HG02852 (cell line): ENCODE data around the gene TMEM271.

Source experiments
- ATAC-seq: cut with Tn5 transposase; IDR thresholded peaks from one replicate; pipeline ENCODE4 v1.9.1; 2021; ENCODE audit warnings: mild to moderate bottlenecking, moderate library complexity; ENCODE audit not compliant: unreplicated experiment

TMEM271 gene

DNA sequence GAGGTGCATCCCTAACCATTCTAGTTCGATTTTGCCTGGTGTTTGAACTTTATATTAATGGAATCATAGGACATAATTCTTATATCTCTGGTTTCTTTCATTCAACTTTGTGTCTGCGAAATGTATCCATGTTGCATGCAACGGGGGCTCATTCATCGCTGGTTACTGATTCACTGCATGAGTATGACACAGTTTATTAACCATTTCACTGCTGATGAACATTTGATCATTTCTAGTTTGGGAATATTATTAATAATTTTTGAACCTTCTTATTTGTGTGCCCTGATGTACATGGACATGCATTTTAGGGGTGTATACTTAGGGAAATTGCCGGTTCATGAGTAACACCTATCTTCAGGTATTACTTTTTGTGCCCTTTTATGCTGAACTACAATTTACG is 5.1 kb upstream of the TMEM271 start:
- no peak for ATAC-seq

DNA sequence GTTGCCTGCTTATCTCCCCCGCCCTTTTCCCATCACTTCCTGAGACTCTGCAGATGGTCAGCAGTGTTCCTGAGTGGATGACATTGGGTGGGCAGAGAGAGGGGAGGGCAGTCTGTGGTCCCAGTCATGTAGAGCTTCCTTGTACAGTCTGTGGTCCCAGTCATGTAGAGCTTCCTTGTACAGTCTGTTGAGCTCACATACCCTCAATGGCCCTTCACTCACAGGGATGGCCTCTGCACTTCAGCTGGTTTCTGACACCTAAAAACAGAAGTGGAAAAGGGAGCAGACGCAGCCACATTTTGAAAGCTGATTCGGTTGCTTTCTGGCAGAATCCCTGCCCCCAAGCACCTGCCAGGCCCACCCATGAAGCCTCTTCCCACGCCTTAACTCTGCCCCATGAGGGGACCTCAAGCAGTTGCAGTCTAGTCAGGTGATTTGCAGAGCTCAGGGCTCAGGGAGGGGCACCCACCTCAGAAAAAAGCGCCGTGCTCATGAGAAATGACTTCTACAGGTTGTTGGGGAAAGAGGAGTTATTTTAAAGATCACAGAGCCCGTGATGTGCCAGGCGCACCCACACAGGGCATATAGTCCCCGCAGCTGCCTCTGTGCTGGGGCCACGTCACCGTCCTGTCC is 3.6 kb upstream of the TMEM271 start:
- no peak for ATAC-seq

DNA sequence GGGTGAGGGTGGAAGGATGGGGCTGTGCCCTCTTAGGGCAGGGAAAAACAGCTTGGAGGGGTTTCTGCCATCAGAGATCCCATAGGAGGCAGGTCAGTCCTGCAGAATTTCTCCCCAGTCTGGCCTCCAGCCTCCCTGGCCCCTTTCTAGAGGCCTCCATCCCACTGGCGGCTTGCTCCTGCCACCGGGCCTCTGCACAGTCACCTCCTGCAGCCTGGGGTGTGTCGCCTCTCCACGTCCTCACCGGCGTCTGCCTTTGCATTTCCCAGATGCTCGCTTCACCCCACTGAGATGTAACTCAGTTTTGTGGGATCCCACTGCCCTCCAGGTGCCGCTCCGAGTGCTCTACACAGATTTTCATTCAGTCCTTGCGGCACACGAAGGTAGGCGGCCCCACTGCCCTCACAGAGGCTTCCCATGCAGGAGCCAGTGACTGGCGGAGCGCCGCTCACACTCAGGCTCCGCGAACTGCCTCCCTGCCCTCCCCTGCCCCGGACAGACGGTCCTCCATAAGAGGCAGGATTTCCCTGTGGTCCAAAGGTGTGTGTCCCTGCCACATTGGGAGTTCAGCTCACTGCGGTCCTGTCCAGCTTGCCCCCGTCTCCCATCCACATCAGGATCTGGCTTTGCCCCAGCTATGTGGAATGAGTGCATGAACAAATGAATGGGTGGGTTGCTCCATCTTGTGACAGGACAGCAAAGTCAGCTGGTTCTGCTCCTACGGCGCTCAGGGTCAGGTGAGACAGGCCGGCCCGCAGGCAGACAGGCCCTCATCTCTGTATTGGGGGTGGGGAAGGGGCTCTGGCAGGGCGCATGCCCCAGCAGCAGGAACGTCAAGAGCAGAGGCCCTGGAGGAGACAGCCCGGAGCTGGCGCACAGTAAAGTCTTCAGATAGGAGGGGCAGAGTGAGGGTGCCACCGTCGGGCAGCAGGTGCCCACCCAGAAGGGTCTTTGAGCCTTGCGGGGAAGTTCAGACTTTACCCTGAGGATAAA is 2.7 kb upstream of the TMEM271 start:
- no peak for ATAC-seq

DNA sequence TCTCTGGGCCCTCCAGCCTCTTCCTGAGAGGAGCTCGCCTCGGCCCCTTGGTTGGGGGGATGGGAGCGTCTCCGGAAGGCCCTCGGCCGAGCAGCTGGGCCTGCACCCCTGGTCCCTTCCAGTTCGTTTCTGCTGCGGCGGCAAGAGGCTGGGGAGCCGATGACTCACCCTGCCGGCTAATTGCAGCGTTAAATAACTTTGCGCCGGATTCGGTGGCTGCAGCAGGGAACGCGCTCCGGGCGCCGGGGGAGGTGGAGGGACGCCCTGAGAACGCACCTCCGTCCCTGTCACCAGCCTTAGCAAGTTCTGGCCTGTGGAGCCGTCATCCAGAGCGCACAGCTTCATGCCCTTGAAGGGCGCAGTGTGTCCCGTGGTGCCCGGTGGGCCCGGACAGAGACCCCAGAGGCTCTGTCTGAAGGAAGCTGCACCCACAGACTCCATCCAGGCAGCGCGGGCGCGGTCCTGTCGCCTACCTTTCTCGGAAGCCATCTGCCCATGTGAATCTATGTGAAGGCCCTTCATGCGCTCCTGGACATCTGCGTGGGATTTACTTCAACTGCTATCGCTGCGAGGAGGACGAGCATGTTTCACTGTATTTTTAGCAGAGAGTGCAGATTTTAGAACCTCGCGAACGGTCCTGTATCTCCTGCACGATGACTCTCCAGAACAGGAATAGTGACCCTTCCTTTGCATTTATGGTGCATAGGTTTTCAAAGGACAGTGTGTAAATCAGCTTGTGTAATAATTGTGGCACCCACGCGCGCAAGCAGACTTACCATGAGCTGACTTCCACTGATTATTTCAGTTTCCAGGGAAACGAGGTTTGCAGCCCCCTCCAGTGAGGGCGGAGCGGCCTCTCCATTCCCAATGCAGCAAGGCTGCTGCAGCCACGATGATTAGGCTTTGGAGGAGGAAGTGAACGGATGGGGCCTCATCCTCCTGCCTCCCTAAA is 1.7 kb upstream of the TMEM271 start:
- ATAC-seq, result no peak

DNA sequence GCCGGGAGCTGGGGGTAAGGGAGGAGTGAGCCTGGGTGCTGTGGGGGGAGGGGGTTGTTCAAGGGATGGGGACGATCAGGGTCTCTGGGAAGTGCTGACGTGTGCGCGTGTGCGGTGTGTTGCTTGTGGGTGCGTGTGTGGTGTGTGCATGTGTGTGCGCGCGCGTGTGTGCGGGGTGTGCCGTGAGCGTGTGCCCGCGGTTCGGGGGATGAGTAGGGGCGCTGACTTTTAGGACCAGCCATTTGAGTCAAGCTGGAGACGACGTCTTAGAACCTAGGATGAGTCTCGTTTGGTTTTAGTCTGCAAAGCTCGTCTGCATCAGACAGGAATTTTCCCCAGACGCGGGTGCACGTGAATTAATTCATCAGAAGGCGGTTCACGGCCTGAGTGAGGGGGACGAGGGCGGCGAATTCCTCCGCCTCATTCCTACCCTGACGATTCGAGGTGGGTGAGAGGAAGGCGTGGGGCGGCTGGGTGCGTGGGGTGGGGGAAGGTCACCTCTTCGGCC is 950 bp upstream of the TMEM271 start:
- no peak for ATAC-seq

DNA sequence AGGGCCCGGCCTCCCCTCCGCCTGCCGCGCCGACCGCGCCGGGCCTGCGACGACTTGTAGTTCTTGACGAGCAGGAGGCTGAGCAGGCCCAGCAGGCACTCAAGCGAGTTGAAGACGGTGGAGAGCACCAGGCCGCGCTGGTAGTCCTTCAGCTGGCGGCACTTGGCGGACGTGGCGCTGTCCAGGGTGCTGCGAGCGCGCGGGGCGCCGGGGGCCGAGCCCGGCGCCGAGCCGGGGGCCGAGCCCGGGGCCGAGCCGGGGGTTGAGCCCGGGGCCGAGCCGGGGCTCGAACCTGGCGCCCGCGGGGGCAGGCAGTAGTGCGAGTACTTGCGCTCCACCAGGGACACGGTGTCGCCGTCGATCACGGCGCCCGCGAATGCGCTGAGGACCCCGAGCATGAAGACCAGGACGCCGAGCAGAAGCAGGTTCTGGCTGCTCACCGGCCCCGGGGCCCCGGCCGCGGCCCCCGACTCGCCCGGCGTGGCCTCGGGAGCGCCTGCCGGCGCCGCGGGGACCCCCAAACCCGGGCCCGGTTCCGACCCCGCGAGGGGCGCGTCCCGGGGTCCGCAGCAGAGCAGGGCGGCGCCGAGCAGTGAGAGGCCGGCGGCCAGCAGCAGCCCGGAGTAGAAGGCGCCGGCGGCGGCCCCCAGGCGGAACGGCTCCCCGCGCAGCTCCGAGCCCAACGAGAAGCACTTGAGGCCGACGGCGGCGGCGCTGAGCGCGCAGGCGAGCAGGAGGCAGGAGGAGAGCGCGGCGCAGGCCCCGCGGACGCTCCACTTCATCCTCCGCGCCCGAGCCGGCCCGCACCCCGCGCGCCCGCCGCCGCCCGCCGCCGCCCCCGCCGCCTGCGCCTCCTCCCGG is 584 bp downstream of the TMEM271 start:
- no peak for ATAC-seq

DNA sequence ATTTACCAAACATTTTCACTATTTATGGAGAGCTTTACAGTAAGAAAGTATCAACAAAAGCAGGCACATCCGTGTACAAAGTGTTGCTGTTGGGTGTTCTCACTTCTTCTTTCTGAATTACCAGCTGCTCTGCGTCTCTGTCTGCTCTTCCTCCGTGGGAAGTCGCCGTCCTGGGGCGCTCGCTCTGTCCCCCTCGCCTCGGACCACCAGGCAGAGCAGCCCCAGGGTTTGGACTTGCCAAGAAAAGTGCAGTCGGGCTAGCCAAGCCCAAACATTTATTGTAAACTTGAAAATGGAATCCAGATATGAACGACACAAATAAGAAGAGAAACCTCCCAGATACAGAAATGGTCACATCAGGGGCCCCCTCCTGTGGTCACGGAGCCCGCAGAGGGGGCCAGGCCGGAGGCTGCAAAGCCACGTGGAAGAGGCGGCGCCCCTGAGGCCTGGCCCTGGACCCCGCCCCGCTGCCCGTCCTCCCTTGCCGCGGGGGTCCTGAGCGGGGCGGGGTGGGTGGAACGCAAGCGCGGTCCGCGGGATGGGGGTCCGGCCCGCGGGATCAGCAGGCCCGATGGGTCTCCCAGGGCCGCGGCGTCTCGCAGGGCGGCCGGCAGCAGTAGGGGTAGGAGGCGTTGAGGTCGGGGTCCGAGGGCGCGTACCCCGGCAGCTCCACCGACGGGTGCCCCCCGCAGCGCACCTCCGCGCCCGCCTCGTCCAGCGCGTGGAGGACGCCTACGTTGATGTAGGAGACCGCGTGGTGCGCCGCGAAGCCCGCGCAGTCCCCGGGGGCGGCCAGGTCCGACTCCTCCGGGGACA is 1.5 kb downstream of the TMEM271 start:
- ATAC-seq, result no peak

DNA sequence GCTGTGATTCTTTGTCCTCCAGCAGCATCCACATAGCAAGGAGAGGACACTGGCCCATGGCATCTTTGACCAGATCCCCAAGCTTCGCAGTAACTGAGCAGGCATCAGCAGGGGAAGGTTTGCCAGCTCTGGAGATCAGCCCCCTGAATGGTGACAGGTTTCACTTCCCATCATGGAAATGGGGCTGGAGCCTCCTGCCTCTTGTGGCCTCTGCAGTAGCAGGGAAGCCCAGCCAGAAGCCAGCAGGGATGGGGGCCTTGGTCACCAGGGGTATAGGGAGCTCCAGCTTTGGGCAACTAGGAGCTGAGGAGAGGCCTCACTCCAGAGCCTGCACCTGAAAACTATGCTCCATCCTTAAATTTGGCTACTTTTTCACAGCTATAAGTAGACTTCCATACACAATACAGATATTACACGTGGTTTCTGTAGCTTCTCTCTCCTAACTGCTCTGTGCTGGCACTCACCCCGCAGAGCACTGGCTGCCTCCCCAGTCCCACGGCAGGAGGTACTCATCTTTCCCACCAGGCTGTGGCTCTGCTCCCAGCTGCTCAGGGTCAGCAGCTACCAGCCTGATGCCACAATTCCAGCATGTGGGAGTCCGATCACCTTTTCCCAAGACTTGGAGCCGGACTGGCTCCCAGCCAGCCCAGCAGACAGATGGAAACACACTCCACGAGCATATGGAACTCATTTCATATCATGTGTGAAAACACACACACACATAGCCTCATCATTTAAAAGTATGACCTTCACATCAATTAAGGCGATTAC is 2.8 kb downstream of the TMEM271 start:
- no peak for ATAC-seq

DNA sequence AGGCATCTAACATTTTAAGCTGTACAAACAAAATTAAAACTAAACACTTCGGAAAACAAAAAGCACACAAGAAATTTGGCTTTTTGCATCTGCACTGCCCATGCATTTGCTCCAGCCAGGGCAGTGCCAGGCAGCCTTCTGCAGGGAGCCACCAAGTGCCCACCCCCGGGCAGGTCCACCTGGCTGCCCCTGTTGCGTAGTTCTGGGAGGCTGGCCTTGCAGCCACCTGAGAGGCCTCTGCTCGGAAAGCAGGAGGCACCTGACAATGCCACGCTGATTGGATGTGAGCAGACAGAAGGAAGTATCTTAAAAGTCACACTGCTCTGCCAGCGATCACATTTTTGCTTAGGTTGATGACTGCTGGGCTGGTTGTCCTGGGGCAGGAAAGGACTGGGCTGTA is 3.5 kb downstream of the TMEM271 start:
- no peak for ATAC-seq

DNA sequence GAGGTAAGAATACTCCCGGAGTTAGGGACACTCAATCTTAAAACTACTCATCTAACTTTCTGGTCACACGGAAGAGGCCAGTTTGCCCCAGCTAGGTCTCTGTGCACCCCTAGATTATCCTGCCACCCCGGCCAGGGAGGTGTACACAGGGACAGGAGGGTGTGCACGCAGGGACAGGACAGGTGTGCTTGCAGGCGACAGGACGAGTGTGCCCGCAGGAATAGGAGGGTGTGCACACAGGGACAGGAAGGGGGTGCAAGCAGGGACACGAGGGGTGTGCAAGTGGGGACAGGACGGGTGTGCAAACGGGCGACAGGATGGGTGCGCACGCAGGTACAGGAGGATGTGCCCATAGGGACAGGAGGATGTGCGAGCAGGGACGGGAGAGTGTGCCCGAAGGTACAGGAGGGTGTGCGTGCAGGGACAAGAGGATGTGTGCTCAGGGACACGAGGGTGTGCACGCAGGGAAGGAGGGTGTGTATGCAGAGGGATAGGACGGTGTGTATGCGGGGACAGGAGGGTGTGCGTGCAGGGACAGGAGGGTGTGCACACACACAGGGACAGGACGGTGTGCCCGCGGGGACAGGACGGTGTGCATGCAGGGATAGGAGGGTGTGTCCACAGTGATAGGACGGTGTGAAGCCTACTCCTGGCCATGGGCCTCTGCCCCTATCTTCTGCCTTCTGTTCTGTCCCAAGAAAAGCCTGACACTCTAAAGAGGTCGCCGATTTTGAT is 4.1 kb downstream of the TMEM271 start:
- no peak for ATAC-seq

DNA sequence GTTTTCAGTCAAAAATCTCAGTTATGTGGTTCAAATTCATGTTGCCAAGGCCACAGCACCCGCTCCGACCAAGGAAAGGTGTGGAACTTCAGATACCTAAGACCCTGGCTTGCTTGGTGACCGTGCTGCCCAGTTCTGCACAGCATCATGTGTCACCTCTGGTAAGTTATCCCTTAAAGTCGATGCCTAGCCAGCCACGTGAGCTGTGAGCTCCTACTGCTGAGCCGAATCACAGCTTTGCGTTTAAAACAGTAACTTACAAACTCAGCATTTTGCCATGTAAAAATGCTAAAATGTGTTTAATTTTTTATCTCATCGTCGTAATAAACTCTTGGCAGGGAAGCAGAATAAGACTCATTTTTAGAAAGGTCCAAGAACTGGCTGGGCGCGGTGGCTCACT is 5.3 kb downstream of the TMEM271 start:
- ATAC-seq, result no peak

DNA sequence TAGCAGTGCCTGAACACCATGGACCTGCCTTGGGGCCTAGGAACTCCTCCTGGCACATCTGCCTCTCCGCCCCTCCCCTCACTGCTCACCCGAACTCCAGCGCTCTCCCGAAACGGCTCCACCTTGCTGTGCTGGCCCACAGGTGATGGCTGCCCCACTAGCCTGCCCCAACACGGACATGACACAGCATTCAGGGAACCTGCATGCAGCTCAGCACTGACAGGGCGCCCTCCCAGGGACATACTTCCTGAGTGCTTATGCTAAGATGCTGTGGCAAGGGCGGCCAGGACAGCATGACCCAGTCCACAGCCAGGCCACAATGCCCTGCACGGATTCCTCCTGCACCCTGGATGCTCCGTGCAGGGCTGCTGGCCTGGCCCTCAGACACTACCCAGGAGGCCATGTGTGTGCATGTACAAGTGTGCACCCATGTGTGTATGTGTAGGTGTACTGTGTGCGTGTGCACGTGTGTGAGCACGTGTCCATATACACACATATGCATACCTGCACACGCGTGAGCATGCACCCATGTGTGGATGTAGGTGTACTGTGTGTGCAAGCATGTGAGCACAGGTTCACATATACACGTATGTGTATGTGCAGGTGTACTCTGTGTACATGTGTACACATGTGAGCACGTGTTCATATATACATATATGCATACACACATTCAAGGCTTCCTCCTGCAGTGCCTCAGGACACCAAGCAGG is 6.0 kb downstream of the TMEM271 start:
- no peak for ATAC-seq

DNA sequence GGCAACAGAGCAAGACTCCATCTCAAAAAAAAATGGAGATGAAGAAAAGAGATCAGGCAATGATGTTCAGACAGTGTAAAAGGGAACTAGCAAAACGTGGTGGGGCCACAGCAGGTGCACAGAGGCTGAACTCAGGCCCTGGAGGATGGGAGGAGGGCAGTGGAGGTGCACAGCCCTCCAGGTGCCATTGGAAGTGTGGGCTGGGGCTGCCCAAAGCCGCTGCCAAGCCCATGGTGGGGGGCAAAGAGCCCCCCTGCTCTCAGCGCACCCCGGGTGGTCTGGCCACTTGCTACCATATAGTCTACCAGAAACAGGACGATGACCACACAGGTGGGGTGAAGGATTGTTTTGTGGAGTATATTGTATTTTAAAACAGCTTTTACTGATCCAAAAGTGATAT is 7.1 kb downstream of the TMEM271 start:
- ATAC-seq, result no peak

DNA sequence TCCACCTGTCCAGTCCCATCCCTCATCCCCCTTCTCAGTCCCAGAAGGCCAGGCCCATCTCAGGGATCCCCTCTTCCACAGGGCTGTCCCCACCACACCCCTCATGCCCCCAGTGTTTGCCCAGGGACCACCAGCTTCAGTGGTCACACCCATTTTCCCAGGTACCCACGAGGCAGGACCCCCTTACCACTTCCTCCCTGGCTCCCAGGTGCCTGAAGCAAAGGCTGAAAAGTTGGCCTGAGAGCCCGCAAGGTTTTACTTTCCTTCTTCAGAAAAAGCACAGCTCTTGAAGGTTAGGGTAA is 7.8 kb downstream of the TMEM271 start:
- no peak for ATAC-seq

DNA sequence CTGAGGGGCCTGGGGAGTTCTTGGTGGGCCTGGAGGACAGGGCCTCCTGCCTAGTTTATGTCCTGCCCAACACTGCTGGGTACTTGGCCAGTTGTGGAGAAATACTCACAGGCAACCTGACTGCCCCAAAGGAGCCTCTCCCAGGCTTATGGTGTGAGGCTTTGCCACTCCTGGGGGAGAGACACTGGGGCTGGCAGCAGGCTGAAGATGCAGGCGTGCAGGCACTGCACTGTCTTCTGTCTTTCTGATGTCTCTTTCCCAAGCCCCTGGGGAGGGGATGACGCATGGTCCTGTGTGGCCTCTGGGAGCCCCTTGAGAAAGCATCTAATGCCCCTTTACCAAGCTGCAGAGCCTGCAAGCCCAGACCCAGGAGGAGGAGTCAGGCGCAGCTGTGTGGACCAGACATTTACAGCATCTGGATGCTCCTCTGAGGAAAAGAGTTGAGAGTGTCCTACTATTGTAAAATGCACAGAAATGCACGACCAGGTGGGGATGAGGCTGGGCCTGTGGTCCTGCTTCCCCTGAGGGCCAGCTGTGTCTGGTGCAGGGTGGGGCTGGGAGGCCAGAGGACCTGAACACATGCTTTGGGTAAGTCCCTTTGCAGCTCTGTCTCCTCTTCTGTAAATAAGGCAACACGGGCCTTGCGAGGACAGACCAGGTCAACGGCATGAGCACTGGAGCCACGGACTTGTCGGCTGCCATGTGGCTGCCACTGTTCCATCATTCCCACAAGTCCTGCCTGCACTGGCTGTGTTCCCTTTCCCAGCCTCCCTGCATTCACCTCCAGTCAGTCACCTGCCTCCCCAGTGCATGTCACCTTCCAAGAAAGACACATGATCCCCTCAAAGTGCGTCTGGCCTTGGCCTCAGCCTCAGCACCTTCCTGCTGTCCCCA is 8.4 kb downstream of the TMEM271 start:
- no peak for ATAC-seq
